IMR-90 (cell line): Measurements from ENCODE around the gene MACF1. TPM values are rescaled to one million over a fixed set of nuclear protein-coding genes. Genes with fewer than 3 reads are reported as not detected.

Experiments used
- ATAC-seq: fragments of 200-7000 bp; cut with Tn5 transposase; 2 replicates; pipeline ENCODE4 v1.9.1; 2020; ENCODE audit warnings: low read depth, mild to moderate bottlenecking, moderate library complexity
- BruUV-seq: library from RNA; stranded (reverse); fragments of 400-500 nt; replicated peaks from 2 replicates; lab custom pipeline; 2021; lab: Mats Ljungman, UMichigan
- CTCF ChIA-PET: fragments of 300-600 bp; formaldehyde crosslinking; extraction: SDS; loops from one replicate; lab custom pipeline; 2021; ENCODE audit warnings: antibody characterized with exemption; lab: Yijun Ruan, JAX
- POLR2A ChIA-PET: fragments of 300-600 bp; sonication (Branson Sonifier 250); formaldehyde crosslinking; loops from one replicate; lab custom pipeline; 2022; ENCODE audit warnings: antibody characterized with exemption; ENCODE audit not compliant: unreplicated experiment; lab: Charles Lee
- DNase-seq: peaks from one replicate; pipeline ENCODE4 v3.0.0; 2013
- H2AFZ ChIP-seq: replicated peaks from 2 replicates; pipeline ENCODE3; 2013; ENCODE audit warnings: low read length, mild to moderate bottlenecking; ENCODE audit not compliant: poor library complexity
- H2AK5ac ChIP-seq: 2 replicates; pipeline ENCODE4 v1.6.1; 2013; ENCODE audit warnings: low read depth, low read length, inconsistent platforms
- H2AK9ac ChIP-seq: replicated peaks from 2 replicates; pipeline ENCODE3; 2013; ENCODE audit warnings: mild to moderate bottlenecking, low read depth, low read length, moderate library complexity; ENCODE audit not compliant: poor library complexity
- H2BK120ac ChIP-seq: 2 replicates; pipeline ENCODE4 v1.6.1; 2013; ENCODE audit warnings: low read depth, low read length, inconsistent platforms
- H2BK15ac ChIP-seq: 3 replicates; pipeline ENCODE4 v1.6.1; 2013; ENCODE audit warnings: low read depth, low read length, inconsistent platforms
- H2BK20ac ChIP-seq: 2 replicates; pipeline ENCODE4 v1.6.1; 2013; ENCODE audit warnings: low read depth, mild to moderate bottlenecking, inconsistent platforms, low read length, moderate library complexity
- H2BK5ac ChIP-seq: 2 replicates; pipeline ENCODE4 v1.6.1; 2013; ENCODE audit warnings: mild to moderate bottlenecking, low read depth, low read length, inconsistent platforms; ENCODE audit not compliant: poor library complexity, severe bottlenecking
- H3K14ac ChIP-seq: replicated peaks from 2 replicates; pipeline ENCODE4 v1.6.1; 2013; ENCODE audit warnings: low read depth, low read length, inconsistent platforms
- H3K18ac ChIP-seq: 2 replicates; pipeline ENCODE4 v1.6.1; 2013; ENCODE audit warnings: low read depth, low read length, control low read depth
- H3K23ac ChIP-seq: 2 replicates; pipeline ENCODE4 v1.6.1; 2013; ENCODE audit warnings: low read depth, low read length, inconsistent platforms
- H3K27ac ChIP-seq: 2 replicates; pipeline ENCODE4 v1.5.1; 2013; ENCODE audit warnings: mild to moderate bottlenecking, control low read depth, low read length; ENCODE audit not compliant: insufficient read depth
- H3K27me3 ChIP-seq: 2 replicates; pipeline ENCODE4 v1.6.1; 2013; ENCODE audit warnings: low read length; ENCODE audit not compliant: control insufficient read depth, insufficient read depth
- H3K36me3 ChIP-seq: 2 replicates; pipeline ENCODE4 v1.6.1; 2013; ENCODE audit warnings: low read length, mixed read lengths; ENCODE audit not compliant: control insufficient read depth, insufficient read depth
- H3K4ac ChIP-seq: 2 replicates; pipeline ENCODE4 v1.6.1; 2013; ENCODE audit warnings: low read depth, low read length, inconsistent platforms
- H3K4me1 ChIP-seq: 2 replicates; pipeline ENCODE4 v1.6.1; 2013; ENCODE audit warnings: low read length, mixed read lengths; ENCODE audit not compliant: control insufficient read depth, insufficient read depth
- H3K4me2 ChIP-seq: 2 replicates; pipeline ENCODE4 v1.6.1; 2013; ENCODE audit warnings: low read depth, mild to moderate bottlenecking, control low read depth, low read length, moderate library complexity
- H3K4me3 ChIP-seq: 2 replicates; pipeline ENCODE4 v1.5.1; 2013; ENCODE audit warnings: low read depth, mild to moderate bottlenecking, control low read depth, low read length, moderate library complexity; ENCODE audit not compliant: insufficient read depth
- H3K56ac ChIP-seq: 2 replicates; pipeline ENCODE4 v1.6.1; 2013; ENCODE audit warnings: low read length, inconsistent platforms; ENCODE audit not compliant: insufficient read depth; ENCODE audit errors: extremely low read depth
- H3K79me1 ChIP-seq, 2 experiments: 2 replicates each; pipeline ENCODE4 v1.6.1; 2013; ENCODE audit warnings: low read length in 2 of 2, inconsistent platforms in 1 of 2, low read depth in 1 of 2
- H3K9ac ChIP-seq: 2 replicates; pipeline ENCODE4 v1.6.1; 2013; ENCODE audit warnings: low read depth, low read length, control low read depth
- H3K9me1 ChIP-seq: 2 replicates; pipeline ENCODE4 v1.6.1; 2013; ENCODE audit warnings: low read length, inconsistent platforms; ENCODE audit not compliant: insufficient read depth
- H3K9me3 ChIP-seq: 2 replicates; pipeline ENCODE4 v1.6.1; 2013; ENCODE audit warnings: low read length; ENCODE audit not compliant: control insufficient read depth, insufficient read depth
- H4K20me1 ChIP-seq: 2 replicates; pipeline ENCODE4 v1.6.1; 2013; ENCODE audit warnings: low read length, inconsistent platforms; ENCODE audit not compliant: insufficient read depth
- H4K5ac ChIP-seq: 2 replicates; pipeline ENCODE4 v1.6.1; 2013; ENCODE audit warnings: mild to moderate bottlenecking, low read depth, low read length, control low read depth
- H4K8ac ChIP-seq, 2 experiments: 2 replicates each; pipeline ENCODE4 v1.6.1; 2013; ENCODE audit warnings: low read depth in 2 of 2, low read length in 2 of 2, control low read depth in 1 of 2, inconsistent platforms in 1 of 2
- H4K91ac ChIP-seq: 2 replicates; pipeline ENCODE4 v1.6.1; 2013; ENCODE audit warnings: low read depth, low read length, inconsistent platforms; ENCODE audit not compliant: insufficient read depth
- CEBPB ChIP-seq: IDR thresholded peaks from 2 replicates; pipeline ENCODE4 v1.6.1; 2012; ENCODE audit warnings: low read depth, low read length, improper control_type of control experiment
- RAD21 ChIP-seq: IDR thresholded peaks from 2 replicates; pipeline ENCODE4 v1.6.1; 2012; ENCODE audit warnings: low read length, improper control_type of control experiment
- SMC3 ChIP-seq: fragments of 150-350 bp; IDR thresholded peaks from 2 replicates; pipeline ENCODE4 v1.6.1; 2016; ENCODE audit warnings: low read depth, mild to moderate bottlenecking, antibody characterized with exemption, low read length, moderate library complexity
- WGBS, 2 experiments: methylation state at CpG; one replicate each; pipeline versions ENCODE4 v1.1.5 to v1.1.7; 2013; ENCODE audit warnings: missing lambda C conversion rate in 2 of 2; ENCODE audit not compliant: insufficient read length in 1 of 2; ENCODE audit errors: extremely low coverage in 2 of 2; 5-methylcytosine and 5-hydroxymethylcytosine counted together
- dilution Hi-C: fragments of 300-500 bp; cut with HindIII; formaldehyde crosslinking; loops from one replicate; pipeline ENCODE4 v1.14.3; 2018; ENCODE audit warnings: low sequenced_read_pairs; ENCODE audit not compliant: unreplicated experiment
- in situ Hi-C: fragments of 300-500 bp; cut with MboI; formaldehyde crosslinking; loops from 3 replicates; pipeline ENCODE4 v1.14.3; 2019; ENCODE audit warnings: low sequenced_read_pairs, inconsistent platforms, mixed read lengths
- intact Hi-C: fragments of 100-400 bp; cut with micrococcal nuclease; formaldehyde crosslinking; loops from 2 replicates; pipeline ENCODE4 v1.10.0; 2022
- polyA plus RNA-seq, 3 experiments: library from polyadenylated mRNA; depleted of rRNA; stranded (reverse); fragments of >200 nt; gene quantifications; 2 replicates each; pipeline ENCODE4 v1.2.3, GENCODE V29; 2012; ENCODE audit warnings: low replicate concordance in 1 of 3
- total RNA-seq: library from RNA; depleted of rRNA; stranded (reverse); fragments of >200 nt; gene quantifications from 2 replicates; pipeline ENCODE4 v1.2.3, GENCODE V29; 2012

MACF1 gene
- total and polyA plus RNA-seq, 2 of the 4 experiments (the other 2 are of a cell fraction) = 67.6 to 369 TPM

DNA sequence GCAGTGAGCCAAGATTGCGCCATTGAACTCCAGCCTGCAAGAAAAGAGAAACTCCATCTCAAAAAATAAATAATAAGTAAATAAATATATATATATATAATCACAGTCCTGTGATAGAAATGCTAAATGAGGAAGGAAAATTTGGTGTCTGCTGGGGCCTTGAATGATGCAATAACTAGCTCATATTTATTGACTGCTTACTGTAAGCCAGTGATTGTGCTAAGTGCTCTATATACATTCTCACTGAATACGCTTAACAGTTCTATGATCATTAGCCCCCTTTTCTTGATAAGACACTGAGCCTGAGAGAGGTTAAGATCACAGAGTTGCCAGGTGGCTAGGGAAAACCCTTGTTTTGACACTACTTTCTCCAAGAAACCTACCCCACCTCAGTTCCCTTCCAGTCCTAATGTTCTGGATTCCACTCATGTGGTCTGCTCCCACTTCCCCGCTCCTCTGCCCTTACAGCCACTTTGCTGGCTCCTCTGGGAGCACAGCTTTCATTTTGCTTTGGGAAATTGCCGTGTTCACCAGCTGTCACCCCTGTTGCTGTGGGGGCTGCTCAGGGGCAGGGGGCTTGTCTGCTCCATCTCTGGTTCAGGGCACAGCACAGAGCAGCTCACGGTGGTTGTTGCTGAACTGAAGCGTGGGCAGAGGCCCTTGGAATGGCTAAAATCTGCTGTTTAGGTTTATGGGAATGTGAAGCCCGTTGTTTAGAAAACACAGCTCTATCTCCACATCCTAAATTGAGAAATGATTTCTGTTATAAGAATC lies 284.5 kb downstream of the MACF1 start:
- H3K4me3 ChIP-seq = no peak overlapping the region
- TF ChIP-seq SMC3 = no peak
- peak; percentile 73 for TF ChIP-seq CEBPB
- no peak for TF ChIP-seq RAD21
- no peak overlapping the region for H2AK5ac ChIP-seq
- intact Hi-C loops (no loop called here), dilution Hi-C loops (no loop called here), in situ Hi-C loops (loop anchor here (5.0 kb wide), 1 partner anchor 48 kb away; no protein-coding TSS in a partner anchor)
- DNase-seq (no peak), ATAC-seq (peak; percentile 19)
- ChIA-PET CTCF (interaction anchor here (1.1 kb wide), 1 partner anchor 311 kb away, joined by 3 read pairs; no protein-coding TSS in a partner anchor), POLR2A (no interaction called here)
- no peaks in the 10 kb centered on the region for H3K9me1 ChIP-seq
- no peak overlapping the region for H4K91ac ChIP-seq
- no peak overlapping the region for H2BK120ac ChIP-seq
- H3K27ac ChIP-seq = peak overlapping the region; percentile 39; the same call in 1 of the 2 replicates
- BruUV-seq = no TSS peak
- peaks cover 16% of the 10 kb centered on the region; the same call in 1 of the 2 replicates for H4K20me1 ChIP-seq
- 0 out of 2 replicates have a peak overlapping the region, but pooled peaks have one; percentile 19 for H3K9ac ChIP-seq
- H3K56ac ChIP-seq = no peak overlapping the region
- H3K4me2 ChIP-seq = no peak overlapping the region
- peaks cover 25% of the 10 kb centered on the region for H3K27me3 ChIP-seq
- H3K36me3 ChIP-seq = peaks cover 27% of the 10 kb centered on the region
- no peak overlapping the region for H4K8ac ChIP-seq
- WGBS, 2 experiments = no CpG with 5 or more reads among the region's 7 CpGs
- no peak overlapping the region for H2AK9ac ChIP-seq
- H4K5ac ChIP-seq = no peak overlapping the region
- no peak overlapping the region for H2BK5ac ChIP-seq
- H3K14ac ChIP-seq = no peak overlapping the region
- H3K4ac ChIP-seq = no peak overlapping the region
- H3K18ac ChIP-seq = no peak overlapping the region; the same call in 1 of the 2 replicates
- no peaks in the 10 kb centered on the region for H3K9me3 ChIP-seq
- 0 out of 4 replicates have a peak, but pooled peaks cover 0 to 2% of the 10 kb centered on the region in 2 experiments for H3K79me1 ChIP-seq
- no peak overlapping the region for H2BK15ac ChIP-seq
- H2AFZ ChIP-seq = no peak overlapping the region
- H3K4me1 ChIP-seq = peaks cover 3% of the 10 kb centered on the region; the same call in 1 of the 2 replicates
- no peak overlapping the region for H2BK20ac ChIP-seq
- no peak overlapping the region for H3K23ac ChIP-seq
